ENCODE measurements around the gene PYGM. TPM values are rescaled to one million over a fixed set of nuclear protein-coding genes. Genes with fewer than 3 reads are reported as not detected.

Gene PYGM
- total RNA-seq, 1 experiment from 2014 or later, result 11.6 TPM

DNA sequence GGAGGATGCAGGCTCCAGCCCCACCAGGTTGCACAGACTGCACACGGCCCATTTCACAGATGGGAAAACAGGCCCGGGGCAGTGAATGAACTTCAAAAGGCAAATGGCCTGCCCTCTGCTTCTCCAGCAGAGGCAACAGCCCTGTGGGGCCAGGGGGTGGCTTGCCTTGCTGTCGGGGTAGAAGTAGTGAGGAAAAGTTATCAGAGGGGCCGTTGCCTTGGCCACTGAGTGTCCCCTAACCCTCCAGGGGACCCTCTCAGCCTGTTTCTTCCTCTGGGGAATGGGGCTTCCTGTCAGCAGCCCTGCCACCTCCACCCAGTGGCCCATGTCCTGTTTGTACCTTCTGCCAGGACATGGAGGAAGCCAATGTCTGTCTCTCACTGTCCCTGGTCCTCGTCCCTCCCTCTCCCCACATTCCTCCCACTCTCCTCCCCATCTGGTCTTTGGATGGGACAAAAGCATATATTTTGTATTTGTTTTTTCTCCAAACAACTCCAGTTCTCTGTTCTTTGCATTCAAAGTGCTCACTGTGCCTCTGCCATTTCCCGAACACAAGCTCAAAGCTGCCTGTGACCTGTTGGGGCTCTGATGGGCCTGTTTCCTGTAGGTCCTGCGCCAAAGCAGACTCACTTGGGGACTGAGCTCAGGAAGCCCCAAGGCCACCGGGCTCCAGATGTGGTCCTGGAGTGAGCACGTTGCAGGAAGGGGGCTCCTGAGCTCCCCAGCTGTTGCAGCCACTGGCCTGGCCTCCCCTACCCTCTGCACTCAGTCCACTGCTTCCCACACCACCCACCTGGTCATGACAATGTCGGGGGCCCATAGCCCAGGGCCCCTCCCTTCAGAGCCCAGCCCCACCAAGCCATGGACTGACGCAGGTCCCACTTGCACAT is 33.7 kb upstream of the PYGM start:
- in situ Hi-C loops (cut with HindIII; ENCODE audit: low sequenced_read_pairs), result no loop called here
- no peak for DNase-seq (ENCODE audit: low spot score)

- in situ Hi-C loops (cut with HindIII; ENCODE audit: low sequenced_read_pairs), result no loop called here
- DNase-seq (ENCODE audit: low spot score), result no peak
Measured at GRCh38 chr11:64792482-64792881, 32.7 kb upstream of the PYGM start.

DNA sequence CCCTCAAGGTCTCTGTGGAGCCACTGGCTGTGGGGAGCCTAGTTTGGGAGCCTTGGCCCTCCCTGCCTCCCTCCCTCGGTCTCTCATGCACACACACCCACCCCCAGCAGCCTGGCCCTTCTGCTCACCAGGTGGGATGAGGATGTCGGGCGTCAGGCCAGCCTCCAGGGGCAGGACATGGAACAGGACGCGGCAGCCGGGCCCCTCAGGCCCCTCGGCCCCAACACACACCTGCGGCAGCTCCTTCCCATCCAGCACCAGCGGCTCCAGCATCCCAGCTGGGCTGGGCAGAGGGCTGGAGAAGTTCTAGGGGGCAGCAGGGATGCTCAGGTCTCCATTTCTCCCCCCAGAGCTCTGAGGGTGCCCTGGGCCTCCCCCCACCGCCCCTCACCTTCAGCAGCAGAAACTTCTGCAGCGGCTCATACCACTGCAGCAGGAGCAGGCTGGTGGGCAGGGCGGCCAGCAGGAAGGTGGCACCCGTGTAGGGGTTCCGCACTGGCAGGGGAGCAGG is 32.1 kb upstream of the PYGM start:
- DNase-seq (ENCODE audit: low spot score), result no peak
- in situ Hi-C loops (cut with HindIII; ENCODE audit: low sequenced_read_pairs), result no loop called here

- in situ Hi-C loops (cut with HindIII; ENCODE audit: low sequenced_read_pairs), result no loop called here
- DNase-seq (ENCODE audit: low spot score), result no peak
Measured at GRCh38 chr11:64790205-64791095, 30.7 kb upstream of the PYGM start.

DNA sequence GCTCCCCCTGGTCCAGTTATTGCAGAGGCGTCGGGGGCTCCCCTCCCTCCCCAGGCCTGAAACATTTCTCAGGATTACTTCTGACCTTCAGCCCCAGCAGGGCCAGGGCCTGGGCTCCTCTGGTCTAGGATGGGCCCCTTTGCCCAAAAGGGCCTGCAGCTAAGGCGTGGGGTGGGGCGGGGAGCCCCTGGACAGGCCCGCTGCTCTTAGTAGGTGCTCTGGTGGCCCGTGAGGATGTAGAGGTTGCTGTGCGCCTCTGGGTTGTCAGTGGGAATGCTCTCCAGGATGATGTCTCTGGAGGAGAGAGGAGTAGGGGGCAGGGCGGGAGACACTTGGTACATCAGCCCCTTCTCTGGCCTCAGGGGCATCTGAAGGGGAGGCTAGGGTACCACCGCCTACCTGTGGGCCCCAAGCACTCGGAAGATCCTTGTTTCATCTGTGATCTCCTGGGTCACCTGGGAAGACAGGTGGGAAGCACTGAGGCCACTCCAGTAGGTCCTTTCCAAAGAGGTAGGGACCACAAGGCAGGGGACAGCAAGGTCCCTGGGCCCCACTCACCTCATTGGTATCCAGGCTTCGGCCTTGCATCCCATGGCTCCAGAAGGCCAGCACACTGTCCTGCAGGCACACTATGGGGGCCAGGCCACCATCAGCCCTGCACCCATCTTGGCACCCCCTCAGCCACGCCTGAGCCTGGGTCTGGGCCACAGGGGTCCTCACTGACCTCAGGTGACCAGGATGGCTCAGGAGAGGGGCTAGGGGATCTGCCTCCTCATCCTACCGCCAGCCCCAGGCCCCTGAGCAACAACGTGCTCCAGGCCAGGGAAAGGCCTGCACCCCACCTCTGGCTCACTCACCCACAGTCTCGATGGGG is 29.8 kb upstream of the PYGM start:
- in situ Hi-C loops (cut with HindIII; ENCODE audit: low sequenced_read_pairs), result no loop called here
- no peak for DNase-seq (ENCODE audit: low spot score)

DNA sequence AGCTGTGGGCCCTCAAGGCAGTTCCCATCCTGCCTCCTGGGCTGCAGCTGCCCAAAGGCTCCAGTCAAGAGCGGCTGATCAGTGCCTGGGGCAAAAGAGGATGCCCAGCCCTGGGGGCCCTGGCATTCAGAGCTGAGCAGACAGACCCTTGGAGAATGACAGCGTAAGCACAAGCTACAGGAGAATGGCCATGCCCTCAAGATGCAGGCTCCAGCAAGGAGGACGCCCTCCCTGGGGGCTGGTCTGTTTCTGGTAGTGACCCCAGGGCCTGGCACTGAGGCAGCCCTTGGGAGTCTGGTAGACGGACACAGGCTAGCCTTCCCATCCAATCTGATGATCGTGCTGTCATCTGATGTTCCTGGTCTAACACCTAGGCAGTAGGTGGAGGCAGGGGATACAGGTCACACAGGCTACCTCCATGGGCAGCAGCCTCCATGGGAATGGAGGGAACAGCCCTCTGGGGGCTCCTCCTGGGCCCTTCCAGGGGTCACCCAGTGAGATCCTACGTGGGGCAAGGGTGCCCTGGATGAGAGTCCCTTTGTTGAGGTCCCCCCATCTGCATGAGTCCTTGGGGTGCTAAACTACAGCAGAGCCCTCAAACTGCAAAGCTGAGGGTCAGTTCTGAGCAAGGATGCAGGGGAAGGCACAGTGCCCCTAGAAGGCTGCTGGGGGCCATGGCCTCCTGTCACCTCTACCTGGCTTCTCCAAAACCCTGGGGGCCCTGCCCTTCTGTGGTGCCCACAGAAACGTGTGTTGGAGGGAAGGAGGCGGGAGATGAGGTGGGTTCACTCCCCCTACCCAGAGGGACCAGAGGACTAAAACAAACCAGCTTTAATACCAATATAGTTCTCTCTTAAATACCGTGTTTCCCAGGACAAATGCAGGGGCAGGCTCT is 28.8 kb upstream of the PYGM start:
- in situ Hi-C loops (cut with HindIII; ENCODE audit: low sequenced_read_pairs), result no loop called here
- DNase-seq (ENCODE audit: low spot score), result no peak

- in situ Hi-C loops (cut with HindIII; ENCODE audit: low sequenced_read_pairs), result no loop called here
- DNase-seq (ENCODE audit: low spot score), result peak; percentile 58
Measured at GRCh38 chr11:64787526-64788320, 27.9 kb upstream of the PYGM start.

DNA sequence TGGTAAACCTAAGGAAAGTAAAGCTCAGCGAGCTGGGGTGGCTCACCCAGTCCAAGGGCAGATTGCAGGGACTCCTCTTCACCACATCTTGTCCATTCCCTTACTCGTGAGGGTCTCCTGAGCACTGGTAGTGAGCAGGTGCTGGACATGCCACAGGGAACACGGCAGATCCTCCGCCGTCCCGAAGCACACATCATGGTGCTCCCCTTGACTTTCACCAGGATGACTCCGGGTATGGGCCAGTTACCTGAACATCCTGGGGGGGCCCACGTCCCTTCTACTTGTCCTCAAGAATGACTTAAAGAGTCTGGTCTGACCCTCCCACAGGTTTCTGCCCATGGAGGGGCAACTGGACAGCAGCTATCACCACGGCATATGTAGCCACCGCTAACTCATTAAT is 26.5 kb upstream of the PYGM start:
- DNase-seq (ENCODE audit: low spot score), result no peak
- in situ Hi-C loops (cut with HindIII; ENCODE audit: low sequenced_read_pairs), result no loop called here

DNA sequence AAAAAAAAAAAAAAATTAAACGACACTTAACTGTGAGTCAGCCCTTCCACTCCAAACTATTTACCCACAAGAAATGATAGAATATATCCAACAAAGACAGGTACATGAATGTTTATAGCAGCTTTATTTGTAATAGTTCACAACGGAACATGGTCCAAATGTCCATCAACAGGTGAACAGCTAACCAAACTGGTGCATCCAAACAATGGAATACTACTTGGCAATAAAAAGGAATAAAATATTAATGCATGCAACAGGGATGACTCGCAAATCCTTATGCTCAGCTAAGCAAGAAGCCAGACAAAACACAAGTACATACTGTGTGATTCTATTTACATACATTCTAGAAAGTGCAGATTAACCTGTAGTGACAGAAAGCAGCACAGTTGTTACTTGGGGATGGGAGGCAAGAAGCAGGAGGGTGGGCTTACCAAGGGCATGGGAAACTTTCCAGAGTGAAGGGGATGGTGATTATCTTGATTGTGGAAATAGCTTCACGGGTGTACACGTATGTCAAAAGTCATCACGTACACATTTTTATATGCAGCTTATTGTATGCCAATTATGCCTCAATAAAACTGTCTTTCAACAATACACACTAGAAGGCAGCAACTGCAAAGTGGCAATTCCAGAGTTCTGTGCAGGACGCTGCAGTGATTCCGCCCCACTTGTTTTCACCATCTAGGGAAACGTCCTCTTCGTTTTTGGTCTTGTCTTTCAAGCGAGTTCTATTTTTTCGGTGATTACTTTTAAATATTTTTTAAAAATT is 25.2 kb upstream of the PYGM start:
- no peak for DNase-seq (ENCODE audit: low spot score)
- in situ Hi-C loops (cut with HindIII; ENCODE audit: low sequenced_read_pairs), result no loop called here

- peak; percentile 100 for DNase-seq (ENCODE audit: low spot score)
- in situ Hi-C loops (cut with HindIII; ENCODE audit: low sequenced_read_pairs), result loop anchor here (10.0 kb wide), 1 partner anchor 76 kb away; no protein-coding TSS in a partner anchor
Measured at GRCh38 chr11:64778473-64779298, 18.9 kb upstream of the PYGM start, which contains the start of gene SF1. SF1 (minus strand) TSS chr11:64778542; CDS start chr11:64778392, 150 bp downstream.

GRCh38 chr11:64778223-64778472 is 18.4 kb upstream of the PYGM start:
- DNase-seq (ENCODE audit: low spot score), result no peak
- in situ Hi-C loops (cut with HindIII; ENCODE audit: low sequenced_read_pairs), result loop anchor here (10.0 kb wide), 1 partner anchor 77 kb away; no protein-coding TSS in a partner anchor

DNA sequence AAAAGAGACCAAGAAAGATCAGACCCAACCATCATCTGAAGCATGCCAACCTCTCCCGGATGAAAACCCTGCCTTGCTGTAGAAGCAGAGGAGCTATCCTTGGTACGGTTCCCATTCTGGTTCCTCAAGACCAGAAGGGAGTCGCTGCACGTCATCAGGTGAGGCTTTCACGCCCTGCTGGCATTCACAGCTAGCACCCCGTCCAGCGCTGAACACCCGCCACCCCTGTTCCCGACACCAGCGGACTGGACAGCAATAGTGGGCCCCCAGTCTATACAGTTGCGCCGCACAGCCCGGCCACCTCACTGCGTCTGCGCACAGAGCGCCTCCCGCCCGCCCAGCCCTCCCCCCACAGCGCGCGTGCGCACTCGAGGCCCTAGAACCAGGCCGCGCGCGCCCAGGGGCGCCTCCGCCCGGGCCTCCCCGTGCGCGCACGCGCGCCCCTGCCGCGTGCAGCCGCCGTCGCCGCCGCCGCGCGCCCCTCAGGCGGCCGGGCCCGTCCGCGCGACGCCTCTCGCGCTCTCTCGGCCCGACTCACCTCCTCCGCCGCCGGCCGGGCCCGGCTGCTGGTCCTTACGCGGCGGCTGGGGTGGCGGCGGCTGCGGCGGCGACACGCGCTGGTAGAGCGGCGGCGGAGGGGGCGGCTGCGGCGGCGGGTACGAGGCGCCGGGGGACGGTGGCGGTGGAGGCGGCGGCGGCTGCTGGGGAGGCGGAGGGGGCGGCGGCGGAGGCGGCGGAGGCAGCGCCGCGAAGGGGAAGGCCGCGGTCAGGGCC is 17.9 kb upstream of the PYGM start:
- in situ Hi-C loops (cut with HindIII; ENCODE audit: low sequenced_read_pairs), result loop anchor here (10.0 kb wide), 1 partner anchor 77 kb away; no protein-coding TSS in a partner anchor
- peak; percentile 80 for DNase-seq (ENCODE audit: low spot score)

GRCh38 chr11:64776875-64777274 is 17.1 kb upstream of the PYGM start:
- in situ Hi-C loops (cut with HindIII; ENCODE audit: low sequenced_read_pairs), result loop anchor here (10.0 kb wide), 1 partner anchor 78 kb away; no protein-coding TSS in a partner anchor
- no peak for DNase-seq (ENCODE audit: low spot score)

DNA sequence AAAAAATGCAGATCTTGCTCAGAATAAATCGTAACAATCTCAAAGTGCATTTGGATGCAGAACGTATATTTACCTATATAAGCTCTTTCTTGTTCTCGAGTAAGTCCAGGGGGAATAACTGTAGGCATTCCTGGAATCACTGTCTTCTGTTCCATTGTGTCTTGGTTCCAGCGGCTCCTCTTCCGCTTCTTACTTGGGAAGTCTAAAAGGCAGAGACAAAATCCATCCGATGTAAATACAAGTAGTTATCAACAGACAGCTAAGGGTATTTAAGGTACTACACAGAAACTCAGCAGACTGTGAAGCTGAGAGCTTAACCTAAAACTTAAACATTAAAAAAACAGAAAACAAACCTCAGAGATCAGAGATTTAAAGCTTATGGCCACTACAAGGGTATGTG is 16.7 kb upstream of the PYGM start:
- DNase-seq (ENCODE audit: low spot score), result no peak
- in situ Hi-C loops (cut with HindIII; ENCODE audit: low sequenced_read_pairs), result loop anchor here (10.0 kb wide), 1 partner anchor 78 kb away; no protein-coding TSS in a partner anchor

DNA sequence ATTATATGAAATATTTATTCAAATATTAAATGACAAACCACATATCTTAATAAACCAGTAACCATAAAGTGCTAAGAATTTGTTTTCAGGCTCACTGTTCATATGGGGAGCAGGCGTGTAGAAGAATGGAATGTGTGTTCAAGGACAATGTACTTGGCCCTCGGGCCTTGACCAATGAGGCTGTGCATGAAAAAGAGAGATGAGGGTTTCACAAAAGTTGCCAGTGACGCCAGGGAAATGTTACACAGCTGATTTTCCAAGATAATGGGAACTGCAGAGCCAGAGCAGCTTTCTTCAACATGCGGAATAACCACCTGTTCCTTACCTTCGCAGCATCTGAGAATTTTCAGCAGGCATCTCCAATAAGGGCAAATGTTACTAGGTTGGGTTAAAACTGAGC is 14.4 kb upstream of the PYGM start:
- in situ Hi-C loops (cut with HindIII; ENCODE audit: low sequenced_read_pairs), result loop anchor here (10.0 kb wide), 1 partner anchor 81 kb away; no protein-coding TSS in a partner anchor
- DNase-seq (ENCODE audit: low spot score), result no peak

Measured in G401 (cell line).